Fibroblast of lung (primary cell): ENCODE measurements around the gene RIPK3. TPM values are rescaled to one million over a fixed set of nuclear protein-coding genes. Genes with fewer than 3 reads are reported as not detected.

Experiments
- DNase-seq, 2 donors: peaks; one replicate each; pipeline versions ENCODE4 v3.0.0 to v3.0.0-alpha.2; 2010; ENCODE audit warnings: low read depth in 2 of 2
- H2AFZ ChIP-seq: 2 replicates; pipeline ENCODE4 v1.5.1; 2012; ENCODE audit warnings: low read length, control low read depth, inconsistent platforms
- H3K27ac ChIP-seq: 2 replicates; pipeline ENCODE4 v1.5.1; 2011; ENCODE audit warnings: low read length, control low read depth; ENCODE audit not compliant: insufficient read depth
- H3K27me3 ChIP-seq: 2 replicates; pipeline ENCODE4 v1.5.1; 2011; ENCODE audit warnings: mild to moderate bottlenecking, low read length; ENCODE audit not compliant: control insufficient read depth, insufficient read depth
- H3K36me3 ChIP-seq: 2 replicates; pipeline ENCODE4 v1.5.1; 2011; ENCODE audit warnings: low read length; ENCODE audit not compliant: control insufficient read depth, insufficient read depth
- H3K4me1 ChIP-seq: 2 replicates; pipeline ENCODE4 v1.5.1; 2011; ENCODE audit warnings: low read length; ENCODE audit not compliant: control insufficient read depth, insufficient read depth; ENCODE audit errors: extremely low read depth
- H3K4me2 ChIP-seq: 2 replicates; pipeline ENCODE4 v1.5.1; 2011; ENCODE audit warnings: low read length, control low read depth; ENCODE audit not compliant: insufficient read depth; ENCODE audit errors: extremely low read depth
- H3K4me3 ChIP-seq, 4 experiments: fragments of 200-600 bp in 1 of 4; sonication (generic) in 1 of 4; replicated peaks in 1 of 4; 2 replicates each; pipeline ENCODE4 v1.5.1; 2011 to 2016; ENCODE audit warnings: low read length in 4 of 4, low read depth in 3 of 4, mild to moderate bottlenecking in 3 of 4, control low read depth in 2 of 4, inconsistent platforms in 1 of 4, mixed read lengths in 1 of 4; ENCODE audit not compliant: insufficient read depth in 1 of 4; ENCODE audit errors: control extremely low read depth in 1 of 4
- H3K79me2 ChIP-seq: 2 replicates; pipeline ENCODE4 v1.5.1; 2012; ENCODE audit warnings: mild to moderate bottlenecking, low read length, inconsistent platforms; ENCODE audit not compliant: control insufficient read depth, insufficient read depth
- H3K9ac ChIP-seq: 2 replicates; pipeline ENCODE4 v1.5.1; 2011; ENCODE audit warnings: mild to moderate bottlenecking, low read length, control low read depth; ENCODE audit not compliant: insufficient read depth
- H3K9me3 ChIP-seq: 2 replicates; pipeline ENCODE4 v1.5.1; 2012; ENCODE audit warnings: low read depth, low read length; ENCODE audit not compliant: control insufficient read depth, insufficient read depth
- H4K20me1 ChIP-seq: 2 replicates; pipeline ENCODE4 v1.5.1; 2011; ENCODE audit warnings: low read length; ENCODE audit not compliant: control insufficient read depth, insufficient read depth; ENCODE audit errors: extremely low read depth
- CTCF ChIP-seq, 2 donors: IDR thresholded peaks in 1 of 2; conservative IDR thresholded peaks in 1 of 2; 1 replicate in 1 of 2; 2 replicates in 1 of 2; pipeline ENCODE4 v1.5.1; 2011 to 2012; ENCODE audit warnings: low read length in 2 of 2, control low read depth in 1 of 2, inconsistent platforms in 1 of 2, low read depth in 1 of 2, mild to moderate bottlenecking in 1 of 2
- EZH2 ChIP-seq: IDR thresholded peaks from 2 replicates; pipeline ENCODE4 v1.5.1; 2012; ENCODE audit warnings: low read length, control low read depth, mild to moderate bottlenecking; ENCODE audit errors: missing control alignments
- polyA plus RNA-seq, 2 donors: library from polyadenylated mRNA; depleted of rRNA in 1 of 2; stranded (reverse) in 1 of 2; unstranded in 1 of 2; fragments of >200 nt; gene quantifications; 2 replicates each; pipeline ENCODE4 v1.2.1, GENCODE V29; 2011 to 2012; ENCODE audit warnings: missing spikeins in 1 of 2
- total RNA-seq: library from RNA; depleted of rRNA; stranded (reverse); fragments of >200 nt; gene quantifications from 2 replicates; pipeline ENCODE4 v1.2.1, GENCODE V29; 2014

Gene RIPK3
- total and polyA plus RNA-seq, 2 donors (not counting 1 experiment from before 2014, with no cell fraction given): 0.20 to 0.33 TPM

- H3K36me3 ChIP-seq: peaks cover 21% of the 10 kb centered on the region
- no peak overlapping the region for H2AFZ ChIP-seq
- no peak for TF ChIP-seq CTCF (conservative IDR thresholded peaks at IDR 0.05 in 1 of 2, IDR thresholded peaks at IDR 0.05 in 1 of 2; ENCODE audit: low read depth in 1 of 2, low read length in 2 of 2)
- TF ChIP-seq EZH2: no peak
- no peaks in the 10 kb centered on the region for H3K79me2 ChIP-seq
- DNase-seq: no peak
- H4K20me1 ChIP-seq: no peaks in the 10 kb centered on the region
- H3K4me3 ChIP-seq: no peak overlapping the region
- H3K9ac ChIP-seq: no peak overlapping the region
- H3K4me2 ChIP-seq: no peak overlapping the region
- peaks cover 4% of the 10 kb centered on the region for H3K4me1 ChIP-seq
- no peak overlapping the region for H3K27ac ChIP-seq
- H3K9me3 ChIP-seq: no peaks in the 10 kb centered on the region
- H3K27me3 ChIP-seq: no peaks in the 10 kb centered on the region
These were observed 47.5 kb downstream of the RIPK3 start for GRCh38 chr14:24292118-24292807.

- Histone ChIP-seq H2AFZ (no peak overlapping the region), H3K27ac (no peak overlapping the region), H3K9ac (no peak overlapping the region), H3K79me2 (no peaks in the 10 kb centered on the region), H3K9me3 (no peaks in the 10 kb centered on the region), H3K4me2 (no peak overlapping the region), H3K4me3 (no peak overlapping the region), H3K4me1 (peaks cover 2% of the 10 kb centered on the region), H3K36me3 (peaks cover 21% of the 10 kb centered on the region), H3K27me3 (no peaks in the 10 kb centered on the region), H4K20me1 (no peaks in the 10 kb centered on the region)
- no peak for TF ChIP-seq EZH2
- TF ChIP-seq CTCF (conservative IDR thresholded peaks at IDR 0.05 in 1 of 2, IDR thresholded peaks at IDR 0.05 in 1 of 2; ENCODE audit: low read depth in 1 of 2, low read length in 2 of 2): no peak
- no peak for DNase-seq
These were observed 48.2 kb downstream of the RIPK3 start for GRCh38 chr14:24291446-24292117.

- Histone ChIP-seq H4K20me1 (no peaks in the 10 kb centered on the region), H3K4me1 (no peaks in the 10 kb centered on the region), H3K4me3 (no peak overlapping the region), H3K36me3 (peaks cover 14% of the 10 kb centered on the region), H3K27me3 (no peaks in the 10 kb centered on the region), H3K9ac (no peak overlapping the region), H3K4me2 (no peak overlapping the region), H3K9me3 (no peaks in the 10 kb centered on the region), H3K79me2 (no peaks in the 10 kb centered on the region), H2AFZ (no peak overlapping the region), H3K27ac (no peak overlapping the region)
- DNase-seq: no peak
- TF ChIP-seq EZH2: no peak
- TF ChIP-seq CTCF (conservative IDR thresholded peaks at IDR 0.05 in 1 of 2, IDR thresholded peaks at IDR 0.05 in 1 of 2; ENCODE audit: low read depth in 1 of 2, low read length in 2 of 2): no peak
These were observed 49.0 kb downstream of the RIPK3 start for GRCh38 chr14:24290746-24291145.
